H1 (cell line): ENCODE results near the gene CDYL2. TPM values are rescaled to one million over a fixed set of nuclear protein-coding genes. Genes with fewer than 3 reads are reported as not detected.

ENCODE experiments used
- CTCF ChIA-PET: fragments of 300-600 bp; sonication (Branson Sonifier 250); formaldehyde crosslinking; loops from one replicate; lab custom pipeline; 2021; ENCODE audit not compliant: partially characterized antibody; lab: Charles Lee
- POLR2A ChIA-PET: fragments of 300-600 bp; sonication (Branson Sonifier 250); formaldehyde crosslinking; loops from one replicate; lab custom pipeline; 2021; ENCODE audit warnings: inconsistent platforms; ENCODE audit not compliant: partially characterized antibody; lab: Charles Lee
- DNase-seq, 2 experiments: peaks; one replicate each; pipeline versions ENCODE4 v3.0.0 to v3.0.0-alpha.2; 2010 to 2022; ENCODE audit warnings: low spot score in 2 of 2, low read depth in 1 of 2, mixed read lengths in 1 of 2
- FAIRE-seq: peaks from 2 replicates; lab custom pipeline; 2011; peaks lifted over from hg19 to GRCh38; lab: Jason Lieb, UNC
- H2AFZ ChIP-seq: 2 replicates; pipeline ENCODE4 v1.8.1; 2012; ENCODE audit warnings: low read length, inconsistent platforms
- H2AK5ac ChIP-seq: 2 replicates; pipeline ENCODE4 v1.6.1; 2013; ENCODE audit warnings: low read depth, low read length
- H2BK120ac ChIP-seq: replicated peaks from 2 replicates; pipeline ENCODE3; 2013; ENCODE audit warnings: low read depth, low read length, inconsistent platforms
- H2BK12ac ChIP-seq: 2 replicates; pipeline ENCODE4 v1.6.1; 2013; ENCODE audit warnings: low read depth, low read length
- H2BK15ac ChIP-seq: 2 replicates; pipeline ENCODE4 v1.6.1; 2013; ENCODE audit warnings: low read length
- H2BK20ac ChIP-seq: 2 replicates; pipeline ENCODE4 v1.6.1; 2013; ENCODE audit warnings: low read length
- H2BK5ac ChIP-seq: 2 replicates; pipeline ENCODE4 v1.6.1; 2013; ENCODE audit warnings: low read depth, low read length
- H3K14ac ChIP-seq: 2 replicates; pipeline ENCODE4 v1.6.1; 2013; ENCODE audit warnings: inconsistent platforms; ENCODE audit not compliant: insufficient read length
- H3K18ac ChIP-seq: 2 replicates; pipeline ENCODE4 v1.6.1; 2013; ENCODE audit warnings: low read length; ENCODE audit errors: extremely low read depth
- H3K23ac ChIP-seq: 2 replicates; pipeline ENCODE4 v1.6.1; 2013; ENCODE audit warnings: inconsistent platforms; ENCODE audit not compliant: insufficient read length
- H3K23me2 ChIP-seq: 2 replicates; pipeline ENCODE4 v1.6.1; 2013; ENCODE audit warnings: low read depth, low read length
- H3K27ac ChIP-seq: 2 replicates; pipeline ENCODE4 v1.6.1; 2011; ENCODE audit warnings: low read depth, low read length, inconsistent platforms
- H3K27me3 ChIP-seq, 4 experiments: replicated peaks in 1 of 4; 1 replicate in 1 of 4; 2 replicates in 3 of 4; pipeline versions ENCODE4 v1.6.1 to v1.8.1; 2011 to 2013; ENCODE audit warnings: low read length in 3 of 4, mild to moderate bottlenecking in 3 of 4, inconsistent platforms in 2 of 4, mixed read lengths in 2 of 4, moderate library complexity in 1 of 4; ENCODE audit not compliant: control insufficient read depth in 3 of 4, insufficient read depth in 3 of 4; ENCODE audit errors: extremely low read depth in 1 of 4
- H3K36me3 ChIP-seq, 4 experiments: 2 replicates each; pipeline versions ENCODE4 v1.6.1 to v1.8.1; 2011 to 2013; ENCODE audit warnings: mild to moderate bottlenecking in 4 of 4, low read length in 3 of 4, moderate library complexity in 2 of 4, control low read depth in 1 of 4, inconsistent platforms in 1 of 4; ENCODE audit not compliant: insufficient read depth in 4 of 4, control insufficient read depth in 2 of 4
- H3K4ac ChIP-seq: replicated peaks from 2 replicates; pipeline ENCODE3; 2013; ENCODE audit warnings: low read length, low read depth, mixed read lengths, inconsistent platforms; ENCODE audit not compliant: insufficient read length
- H3K4me1 ChIP-seq, 4 experiments: replicated peaks in 1 of 4; 1 replicate in 1 of 4; 2 replicates in 3 of 4; pipeline versions ENCODE4 v1.6.1 to v1.8.1; 2011 to 2013; ENCODE audit warnings: low read length in 3 of 4, inconsistent platforms in 2 of 4, mixed read lengths in 1 of 4; ENCODE audit not compliant: insufficient read depth in 4 of 4, control insufficient read depth in 3 of 4
- H3K4me2 ChIP-seq, 2 experiments: 2 replicates each; pipeline versions ENCODE4 v1.6.1 to v1.8.1; 2011 to 2013; ENCODE audit warnings: low read depth in 2 of 2, low read length in 2 of 2, control low read depth in 1 of 2, inconsistent platforms in 1 of 2, mild to moderate bottlenecking in 1 of 2; ENCODE audit not compliant: insufficient read depth in 1 of 2
- H3K4me3 ChIP-seq, 4 experiments: fragments of 200-600, 300-600 bp in 1 of 4; sonication (generic), shearing (Covaris generic), sonication (Bioruptor Twin) in 1 of 4; 2 replicates each; pipeline versions ENCODE4 v1.5.1 to v1.8.1; 2011 to 2016; ENCODE audit warnings: low read length in 4 of 4, low read depth in 3 of 4, control low read depth in 2 of 4, inconsistent platforms in 2 of 4, mild to moderate bottlenecking in 2 of 4, mixed read lengths in 1 of 4, moderate library complexity in 1 of 4; ENCODE audit not compliant: insufficient read depth in 2 of 4; ENCODE audit errors: extremely low read depth in 1 of 4
- H3K56ac ChIP-seq: replicated peaks from 2 replicates; pipeline ENCODE3; 2013; ENCODE audit warnings: low read depth, mild to moderate bottlenecking, mixed read lengths, low read length, inconsistent platforms; ENCODE audit not compliant: insufficient read length
- H3K79me1 ChIP-seq: 2 replicates; pipeline ENCODE4 v1.6.1; 2013; ENCODE audit warnings: low read depth, low read length, control low read depth
- H3K79me2 ChIP-seq, 2 experiments: 2 replicates each; pipeline versions ENCODE4 v1.6.1 to v1.8.1; 2012 to 2013; ENCODE audit warnings: low read length in 2 of 2, mild to moderate bottlenecking in 2 of 2, inconsistent platforms in 1 of 2; ENCODE audit not compliant: insufficient read depth in 2 of 2, control insufficient read depth in 1 of 2
- H3K9ac ChIP-seq, 4 experiments: replicated peaks in 1 of 4; 1 replicate in 1 of 4; 2 replicates in 3 of 4; pipeline versions ENCODE4 v1.6.1 to v1.8.1; 2011 to 2013; ENCODE audit warnings: low read depth in 3 of 4, low read length in 3 of 4, control low read depth in 2 of 4, mild to moderate bottlenecking in 2 of 4, moderate library complexity in 2 of 4, inconsistent platforms in 1 of 4; ENCODE audit errors: extremely low read depth in 1 of 4
- H3K9me3 ChIP-seq, 2 experiments: 2 replicates each; pipeline versions ENCODE4 v1.6.1 to v1.8.1; 2012 to 2013; ENCODE audit warnings: mild to moderate bottlenecking in 2 of 2, moderate library complexity in 2 of 2, control low read depth in 1 of 2, inconsistent platforms in 1 of 2, low read depth in 1 of 2, low read length in 1 of 2, mixed read lengths in 1 of 2; ENCODE audit not compliant: insufficient read depth in 2 of 2
- H4K20me1 ChIP-seq, 2 experiments: replicated peaks in 1 of 2; 2 replicates each; pipeline versions ENCODE3 to v1.8.1; 2011 to 2013; ENCODE audit warnings: inconsistent platforms in 2 of 2, low read length in 2 of 2, mild to moderate bottlenecking in 1 of 2; ENCODE audit not compliant: insufficient read depth in 2 of 2, control insufficient read depth in 1 of 2
- H4K5ac ChIP-seq: 2 replicates; pipeline ENCODE4 v1.6.1; 2013; ENCODE audit warnings: low read length, low read depth, mixed read lengths, inconsistent platforms; ENCODE audit not compliant: insufficient read length
- H4K8ac ChIP-seq: 2 replicates; pipeline ENCODE4 v1.8.0; 2013; ENCODE audit warnings: mild to moderate bottlenecking, moderate library complexity, low read length, inconsistent platforms; ENCODE audit not compliant: insufficient read depth; ENCODE audit errors: extremely low read depth
- H4K91ac ChIP-seq: replicated peaks from 2 replicates; pipeline ENCODE3; 2013; ENCODE audit warnings: low read length, mixed read lengths, inconsistent platforms; ENCODE audit not compliant: insufficient read length
- BRCA1 ChIP-seq: IDR thresholded peaks from 2 replicates; pipeline ENCODE4 v1.6.1; 2012; ENCODE audit warnings: low read depth, low read length, improper control_type of control experiment
- CBX5 ChIP-seq: fragments of 300-800, 300-1000 bp; sonication (generic); IDR thresholded peaks from 2 replicates; pipeline ENCODE4 v1.7.1; 2016; ENCODE audit warnings: antibody characterized with exemption, low read length, low read depth
- CREB1 ChIP-seq: IDR thresholded peaks from 2 replicates; pipeline ENCODE4 v1.6.1; 2012; ENCODE audit warnings: inconsistent platforms
- EP300 ChIP-seq, 2 experiments: IDR thresholded peaks; 1 replicate in 1 of 2; 2 replicates in 1 of 2; pipeline ENCODE4 v1.6.1; 2011 to 2012; ENCODE audit warnings: low read depth in 2 of 2, low read length in 2 of 2, mild to moderate bottlenecking in 2 of 2, borderline replicate concordance in 1 of 2, inconsistent platforms in 1 of 2, moderate library complexity in 1 of 2
- EZH2 ChIP-seq: fragments of 200-600 bp; sonication (generic); IDR thresholded peaks from 2 replicates; pipeline ENCODE4 v1.7.1; 2012; ENCODE audit warnings: low read depth, mild to moderate bottlenecking, moderate library complexity, low read length, inconsistent platforms; ENCODE audit not compliant: severe bottlenecking
- JUN ChIP-seq: IDR thresholded peaks from 2 replicates; pipeline ENCODE4 v1.6.1; 2011; ENCODE audit warnings: low read depth, mild to moderate bottlenecking, improper control_type of control experiment, low read length
- POLR2A ChIP-seq, 2 experiments: IDR thresholded peaks; 1 replicate in 1 of 2; 2 replicates in 1 of 2; pipeline ENCODE4 v1.6.1; 2011; ENCODE audit warnings: low read depth in 2 of 2, low read length in 2 of 2, mild to moderate bottlenecking in 2 of 2; ENCODE audit errors: control extremely low read depth in 1 of 2
- POU5F1 ChIP-seq: IDR thresholded peaks from 2 replicates; pipeline ENCODE4 v1.6.1; 2011; ENCODE audit warnings: low read depth, mild to moderate bottlenecking, low read length, moderate library complexity
- RAD21 ChIP-seq, 2 experiments: IDR thresholded peaks in 1 of 2; conservative IDR thresholded peaks in 1 of 2; 2 replicates each; pipeline ENCODE4 v1.6.1; 2011; ENCODE audit warnings: low read depth in 2 of 2, low read length in 2 of 2, improper control_type of control experiment in 1 of 2, inconsistent platforms in 1 of 2, mild to moderate bottlenecking in 1 of 2, moderate library complexity in 1 of 2
- RFX5 ChIP-seq: IDR thresholded peaks from 2 replicates; pipeline ENCODE4 v1.6.1; 2011; ENCODE audit warnings: low read depth, low read length, improper control_type of control experiment, borderline replicate concordance
- RXRA ChIP-seq: IDR thresholded peaks from 2 replicates; pipeline ENCODE4 v1.6.1; 2011; ENCODE audit warnings: low read depth, mild to moderate bottlenecking, low read length, moderate library complexity; ENCODE audit not compliant: insufficient read depth
- SIRT6 ChIP-seq: IDR thresholded peaks from one replicate; pipeline ENCODE4 v1.7.1; 2012; ENCODE audit warnings: low read length, inconsistent platforms
- SUZ12 ChIP-seq: fragments of 200-600 bp; sonication (generic); IDR thresholded peaks from 2 replicates; pipeline ENCODE4 v1.6.1; 2012; ENCODE audit warnings: mild to moderate bottlenecking, inconsistent platforms, low read length, moderate library complexity, mixed read lengths
- WGBS, 2 experiments: shearing (Covaris generic) in 1 of 2; methylation state at CpG; one replicate each; pipeline versions ENCODE4 v1.1.6 to v1.1.7; 2013 to 2015; ENCODE audit warnings: low lambda C conversion rate in 2 of 2, mixed read lengths in 2 of 2, inconsistent platforms in 1 of 2, low coverage in 1 of 2, missing lambda C conversion rate in 1 of 2; ENCODE audit not compliant: insufficient replicate concordance in 2 of 2, insufficient coverage in 1 of 2, insufficient read length in 1 of 2; ENCODE audit errors: extremely low coverage in 1 of 2, missing lambda C conversion rate in 1 of 2; 5-methylcytosine and 5-hydroxymethylcytosine counted together
- polyA plus RNA-seq, 7 experiments: library from polyadenylated mRNA; depleted of rRNA in 3 of 7; stranded (reverse) in 5 of 7; unstranded in 2 of 7; fragments of >200 nt in 5 of 7; fragments of 200-250 nt in 2 of 7; gene quantifications; 1 replicate in 5 of 7; 2 replicates in 1 of 7; 4 replicates in 1 of 7; pipeline versions ENCODE4 v1.2.1 to v1.2.3, GENCODE V29; 2011 to 2013; ENCODE audit warnings: missing spikeins in 2 of 7, mixed read lengths in 2 of 7
- total RNA-seq: library from RNA; stranded (reverse); fragmentation: NEBNext Ultra II Directional; extraction: Animal tissue kit (Norgen Biotek cat#: 25700); gene quantifications from 2 replicates; pipeline ENCODE4 v1.2.1, GENCODE V29; 2021
- TF ChIP-seq, protein P1 (sequence below): IDR thresholded peaks from 2 replicates; pipeline ENCODE4 v1.6.1; 2011; ENCODE audit warnings: low read length, improper control_type of control experiment

CDYL2 gene
- total and polyA plus RNA-seq, 2 of the 8 experiments (the other 6 are each of a cell fraction or from before 2014, with no cell fraction given) = 0.33 to 5.3 TPM

DNA sequence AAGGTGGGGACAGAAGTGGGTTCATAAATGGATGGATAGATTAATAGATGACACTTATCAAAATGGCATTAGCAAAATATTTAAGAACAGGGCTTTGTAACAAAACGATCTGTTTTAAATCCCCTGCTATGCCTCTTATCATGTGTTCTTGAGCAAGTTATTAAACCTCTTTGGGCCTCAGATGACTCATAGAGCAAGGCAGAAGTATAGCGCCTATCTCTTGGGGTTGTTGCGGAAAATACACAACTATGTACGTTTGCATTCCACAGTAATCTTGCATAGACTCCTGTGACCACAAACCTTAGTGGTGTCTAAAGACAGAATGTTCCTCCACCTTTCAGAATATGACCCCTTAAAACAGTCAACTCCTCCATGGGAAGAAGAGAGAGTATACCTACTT, 116.8 kb downstream of the CDYL2 start:
- Histone ChIP-seq H4K91ac (no peak overlapping the region), H2BK5ac (no peak overlapping the region), H3K23me2 (peaks cover 2% of the 10 kb centered on the region; the same call in 1 of the 2 replicates), H3K23ac (no peak overlapping the region), H3K18ac (no peak overlapping the region), H3K79me2 (no peaks in the 10 kb centered on the region), H4K20me1 (peaks cover 0 to 2% of the 10 kb centered on the region in 2 experiments), H3K27ac (no peak overlapping the region), H3K9me3 (peaks cover 9 to 39% of the 10 kb centered on the region in 2 experiments; a peak in 3 of 4 replicates), H4K8ac (no peak overlapping the region), H2BK20ac (no peak overlapping the region), H3K4ac (no peak overlapping the region), H2BK120ac (no peak overlapping the region), H3K4me2 (no peak overlapping the region), H2BK12ac (no peak overlapping the region), H4K5ac (no peak overlapping the region), H3K56ac (no peak overlapping the region), H3K4me3 (no peak overlapping the region), H2BK15ac (no peak overlapping the region), H2AFZ (no peak overlapping the region), H3K27me3 (no peaks in the 10 kb centered on the region), H3K4me1 (no peaks in the 10 kb centered on the region), H3K36me3 (no peaks in the 10 kb centered on the region), H3K9ac (no peak overlapping the region), H2AK5ac (no peak overlapping the region), H3K14ac (no peak overlapping the region), H3K79me1 (no peaks in the 10 kb centered on the region)
- POLR2A ChIA-PET = no interaction called here
- FAIRE-seq (no peak), DNase-seq (no peak)
- CTCF ChIA-PET = interaction anchor here (1.4 kb wide), 1 partner anchor 138 kb away, joined by 3 read pairs; no protein-coding TSS in a partner anchor
- WGBS, 2 experiments = 89% methylated on average over 4 of the region's 4 CpGs; no CpG with 5 or more reads in 1 of the 2 experiments
- TF ChIP-seq RFX5 (no peak), EP300 (IDR thresholded peaks at IDR 0.05; ENCODE audit: borderline replicate concordance in 1 of 2, low read depth in 2 of 2, low read length in 2 of 2) (no peak), POU5F1 (no peak), RAD21 (IDR thresholded peaks at IDR 0.05 in 1 of 2, conservative IDR thresholded peaks at IDR 0.05 in 1 of 2; ENCODE audit: low read depth in 2 of 2, low read length in 2 of 2) (no peak), JUN (no peak), BRCA1 (no peak), CBX5 (no peak), POLR2A (IDR thresholded peaks at IDR 0.05; ENCODE audit: control extremely low read depth in 1 of 2, low read depth in 2 of 2, low read length in 2 of 2) (no peak), SIRT6 (no peak), SUZ12 (no peak), CREB1 (no peak), RXRA (no peak), EZH2 (no peak)
- TF ChIP-seq, protein P1, sequence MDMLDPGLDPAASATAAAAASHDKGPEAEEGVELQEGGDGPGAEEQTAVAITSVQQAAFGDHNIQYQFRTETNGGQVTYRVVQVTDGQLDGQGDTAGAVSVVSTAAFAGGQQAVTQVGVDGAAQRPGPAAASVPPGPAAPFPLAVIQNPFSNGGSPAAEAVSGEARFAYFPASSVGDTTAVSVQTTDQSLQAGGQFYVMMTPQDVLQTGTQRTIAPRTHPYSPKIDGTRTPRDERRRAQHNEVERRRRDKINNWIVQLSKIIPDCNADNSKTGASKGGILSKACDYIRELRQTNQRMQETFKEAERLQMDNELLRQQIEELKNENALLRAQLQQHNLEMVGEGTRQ = no peak
